22Rv1 (cell line): ENCODE results near the gene TCF7L1.

Source experiments
- ZFX ChIP-seq: fragments of 450-650 bp; IDR thresholded peaks from 2 replicates; pipeline ENCODE4 v1.6.1; 2017; ENCODE audit warnings: antibody characterized with exemption, borderline replicate concordance
- TF ChIP-seq, protein P1 (sequence below): fragments of 450-650 bp; IDR thresholded peaks from 2 replicates; pipeline ENCODE4 v1.5.1; 2017; ENCODE audit warnings: mild to moderate bottlenecking

DNA sequence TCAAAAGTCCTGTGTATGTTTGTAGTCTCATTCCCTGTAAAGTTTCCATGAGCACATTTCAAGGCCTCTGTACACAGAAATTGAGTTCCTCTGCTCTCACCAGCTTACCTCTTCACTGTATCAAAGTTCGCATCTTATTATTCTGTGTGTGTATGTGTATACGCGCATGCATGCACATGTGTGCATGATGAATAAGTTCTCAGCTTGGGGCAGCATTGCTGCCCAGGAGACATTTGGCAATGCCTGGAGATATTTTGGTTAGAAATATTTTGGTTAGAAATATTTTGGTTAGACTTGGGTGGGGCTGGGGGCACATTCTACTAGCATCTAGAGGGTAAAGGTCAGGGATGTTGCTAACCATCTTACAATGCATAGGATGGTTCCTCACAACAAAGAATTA lies 23.4 kb downstream of the TCF7L1 start:
- TF ChIP-seq, protein P1, sequence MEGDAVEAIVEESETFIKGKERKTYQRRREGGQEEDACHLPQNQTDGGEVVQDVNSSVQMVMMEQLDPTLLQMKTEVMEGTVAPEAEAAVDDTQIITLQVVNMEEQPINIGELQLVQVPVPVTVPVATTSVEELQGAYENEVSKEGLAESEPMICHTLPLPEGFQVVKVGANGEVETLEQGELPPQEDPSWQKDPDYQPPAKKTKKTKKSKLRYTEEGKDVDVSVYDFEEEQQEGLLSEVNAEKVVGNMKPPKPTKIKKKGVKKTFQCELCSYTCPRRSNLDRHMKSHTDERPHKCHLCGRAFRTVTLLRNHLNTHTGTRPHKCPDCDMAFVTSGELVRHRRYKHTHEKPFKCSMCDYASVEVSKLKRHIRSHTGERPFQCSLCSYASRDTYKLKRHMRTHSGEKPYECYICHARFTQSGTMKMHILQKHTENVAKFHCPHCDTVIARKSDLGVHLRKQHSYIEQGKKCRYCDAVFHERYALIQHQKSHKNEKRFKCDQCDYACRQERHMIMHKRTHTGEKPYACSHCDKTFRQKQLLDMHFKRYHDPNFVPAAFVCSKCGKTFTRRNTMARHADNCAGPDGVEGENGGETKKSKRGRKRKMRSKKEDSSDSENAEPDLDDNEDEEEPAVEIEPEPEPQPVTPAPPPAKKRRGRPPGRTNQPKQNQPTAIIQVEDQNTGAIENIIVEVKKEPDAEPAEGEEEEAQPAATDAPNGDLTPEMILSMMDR = no peak
- TF ChIP-seq ZFX = no peak
